GM12878 (cell line): ENCODE measurements around the gene RCVRN. TPM values are rescaled to one million over a fixed set of nuclear protein-coding genes. Genes with fewer than 3 reads are reported as not detected.

Experiments
- ATAC-seq: fragments of 200-7000 bp; cut with Tn5 transposase; 3 replicates; pipeline ENCODE4 v1.9.1; 2020; ENCODE audit warnings: mild to moderate bottlenecking, moderate library complexity
- BruUV-seq: library from RNA; stranded (reverse); fragments of 400-500 nt; replicated peaks from 2 replicates; lab custom pipeline; 2021; lab: Mats Ljungman, UMichigan
- CTCF ChIA-PET: fragments of 300-600 bp; sonication (Branson Sonifier 250); formaldehyde crosslinking; extraction: SDS; loops from one replicate; lab custom pipeline; 2021; ENCODE audit warnings: inconsistent platforms; lab: Yijun Ruan, JAX
- POLR2A ChIA-PET: fragments of 350-600 bp; formaldehyde crosslinking; extraction: SDS; loops from one replicate; lab custom pipeline; 2021; ENCODE audit warnings: inconsistent platforms; lab: Charles Lee
- RAD21 ChIA-PET: fragments of 300-600 bp; sonication (Branson Sonifier 250); formaldehyde crosslinking; loops from one replicate; lab custom pipeline; 2023; ENCODE audit warnings: antibody characterized with exemption; ENCODE audit not compliant: unreplicated experiment; lab: Charles Lee
- SMC1A ChIA-PET: fragments of 300-600 bp; sonication (Branson Sonifier 250); formaldehyde crosslinking; loops from one replicate; lab custom pipeline; 2023; ENCODE audit not compliant: unreplicated experiment, uncharacterized antibody; lab: Charles Lee
- DNase-seq: peaks from one replicate; pipeline ENCODE4 v3.0.0-alpha.2; 2011; ENCODE audit warnings: low read depth, low spot score
- FAIRE-seq: peaks from 3 replicates; lab custom pipeline; 2011; peaks lifted over from hg19 to GRCh38; lab: Jason Lieb, UNC
- H2AFZ ChIP-seq: 2 replicates; pipeline ENCODE4 v1.6.0; 2011; ENCODE audit warnings: low read depth, low read length, control low read depth; ENCODE audit not compliant: control insufficient read depth
- H3K27ac ChIP-seq: 2 replicates; pipeline ENCODE4 v1.5.1; 2011; ENCODE audit warnings: control low read depth; ENCODE audit not compliant: control insufficient read depth, insufficient read depth
- H3K27me3 ChIP-seq, 2 experiments: replicated peaks in 1 of 2; 2 replicates each; pipeline versions ENCODE4 v1.6.0 to v1.6.1; 2011; ENCODE audit warnings: low read length in 1 of 2; ENCODE audit not compliant: control insufficient read depth in 2 of 2, insufficient read depth in 2 of 2
- H3K36me3 ChIP-seq, 2 experiments: 2 replicates each; pipeline ENCODE4 v1.5.1; 2011; ENCODE audit warnings: low read length in 1 of 2; ENCODE audit not compliant: control insufficient read depth in 2 of 2, insufficient read depth in 2 of 2
- H3K4me1 ChIP-seq: 2 replicates; pipeline ENCODE4 v1.6.1; 2011; ENCODE audit warnings: mild to moderate bottlenecking, low read length, moderate library complexity, mixed read lengths; ENCODE audit not compliant: control insufficient read depth, insufficient read depth
- H3K4me2 ChIP-seq: 2 replicates; pipeline ENCODE4 v1.6.0; 2011; ENCODE audit warnings: control low read depth; ENCODE audit not compliant: control insufficient read depth, insufficient read depth
- H3K4me3 ChIP-seq: fragments of 200-600 bp; sonication (generic); 2 replicates; pipeline ENCODE4 v1.5.1; 2016
- H3K79me2 ChIP-seq: 2 replicates; pipeline ENCODE4 v1.6.0; 2011; ENCODE audit warnings: low read length; ENCODE audit not compliant: control insufficient read depth, insufficient read depth
- H3K9ac ChIP-seq: 2 replicates; pipeline ENCODE4 v1.8.0; 2011; ENCODE audit warnings: low read length, control low read depth, mixed read lengths; ENCODE audit not compliant: control insufficient read depth, insufficient read depth
- H3K9me3 ChIP-seq: replicated peaks from 3 replicates; pipeline ENCODE4 v1.5.1; 2011; ENCODE audit warnings: mild to moderate bottlenecking, low read length; ENCODE audit not compliant: control insufficient read depth, insufficient read depth
- H4K20me1 ChIP-seq: 2 replicates; pipeline ENCODE4 v1.6.0; 2011; ENCODE audit not compliant: control insufficient read depth, insufficient read depth
- CBFB ChIP-seq: IDR thresholded peaks from 2 replicates; pipeline ENCODE4 v1.6.1; 2016; ENCODE audit warnings: antibody characterized with exemption, low read depth
- CBX5 ChIP-seq: sonication (generic); IDR thresholded peaks from 2 replicates; pipeline ENCODE4 v1.6.1; 2016; ENCODE audit warnings: low read depth, moderate library complexity, mild to moderate bottlenecking, inconsistent platforms
- EP300 ChIP-seq, 2 experiments: fragments of 150-350 bp in 1 of 2; IDR thresholded peaks; 2 replicates each; pipeline ENCODE4 v1.6.1; 2011 to 2012; ENCODE audit warnings: low read depth in 2 of 2, low read length in 2 of 2, borderline replicate concordance in 1 of 2, improper control_type of control experiment in 1 of 2, inconsistent platforms in 1 of 2; ENCODE audit not compliant: control insufficient read depth in 1 of 2
- HCFC1 ChIP-seq: fragments of 150-350 bp; IDR thresholded peaks from 2 replicates; pipeline ENCODE4 v1.6.1; 2014; ENCODE audit warnings: low read length
- MAX ChIP-seq: IDR thresholded peaks from 2 replicates; pipeline ENCODE4 v1.6.1; 2012; ENCODE audit warnings: low read depth, low read length, improper control_type of control experiment
- NR2C1 ChIP-seq: fragments of 450-650 bp; IDR thresholded peaks from 2 replicates; pipeline ENCODE4 v1.6.1; 2017; ENCODE audit warnings: antibody characterized with exemption, mild to moderate bottlenecking, moderate library complexity
- RAD21 ChIP-seq: IDR thresholded peaks from 2 replicates; pipeline ENCODE4 v1.6.1; 2011; ENCODE audit warnings: mild to moderate bottlenecking, low read depth, low read length, moderate library complexity; ENCODE audit not compliant: insufficient read depth
- RELA ChIP-seq: fragments of 450-650 bp; IDR thresholded peaks from 2 replicates; pipeline ENCODE4 v1.8.0; 2014; ENCODE audit warnings: borderline replicate concordance; ENCODE audit not compliant: partially characterized antibody
- SP1 ChIP-seq: IDR thresholded peaks from one replicate; pipeline ENCODE4 v1.6.1; 2011; ENCODE audit warnings: low read depth, low read length
- STAT1 ChIP-seq: fragments of 450-650 bp; conservative IDR thresholded peaks from 2 replicates; pipeline ENCODE4 v1.6.1; 2014; ENCODE audit warnings: antibody characterized with exemption, mild to moderate bottlenecking
- ZNF24 ChIP-seq: fragments of 450-650 bp; IDR thresholded peaks from 2 replicates; pipeline ENCODE4 v1.6.1; 2017; ENCODE audit warnings: antibody characterized with exemption, mild to moderate bottlenecking
- ZSCAN29 ChIP-seq: fragments of 450-650 bp; IDR thresholded peaks from 2 replicates; pipeline ENCODE4 v1.6.1; 2017; ENCODE audit warnings: mild to moderate bottlenecking, moderate library complexity
- WGBS: methylation state at CpG from one replicate; pipeline ENCODE4 v1.1.6; 2016; ENCODE audit warnings: low lambda C conversion rate; ENCODE audit not compliant: insufficient replicate concordance, insufficient coverage; ENCODE audit errors: missing lambda C conversion rate; 5-methylcytosine and 5-hydroxymethylcytosine counted together
- in situ Hi-C: fragments of 300-500 bp; cut with MboI; formaldehyde crosslinking; loops from 9 replicates; pipeline ENCODE4 v1.14.3; 2018; ENCODE audit warnings: mixed read lengths
- intact Hi-C: fragments of 100-400 bp; cut with micrococcal nuclease; formaldehyde crosslinking; loops from one replicate; pipeline ENCODE4 v1.14.2; 2022; ENCODE audit not compliant: unreplicated experiment
- polyA plus RNA-seq, 11 experiments: library from polyadenylated mRNA; depleted of rRNA in 4 of 11; unstranded in 6 of 11; stranded (reverse) in 5 of 11; fragments of >200 nt; fragmentation: Nextera tagmentation in 4 of 11; fragmentation: Illumina TruSeq in 1 of 11; extraction: Ambion mirVana in 4 of 11; extraction: Trizol in 1 of 11; gene quantifications; 1 replicate in 1 of 11; 2 replicates in 10 of 11; pipeline versions ENCODE4 v1.2.1 to v1.2.3, GENCODE V29; 2011 to 2016; ENCODE audit warnings: inconsistent platforms in 2 of 11, missing spikeins in 2 of 11, low read depth in 1 of 11
- total RNA-seq, 4 experiments: library from RNA; depleted of rRNA in 3 of 4; stranded (reverse); fragments of >200 nt in 3 of 4; fragmentation: Illumina TruSeq in 1 of 4; extraction: Trizol in 1 of 4; gene quantifications; 2 replicates each; pipeline versions ENCODE4 v1.2.1 to v1.2.3, GENCODE V29; 2013 to 2021
- TF ChIP-seq, protein P1 (sequence below): fragments of 150-350 bp; IDR thresholded peaks from 2 replicates; pipeline ENCODE4 v1.6.1; 2016; ENCODE audit warnings: low read depth, low read length
- TF ChIP-seq, protein P2 (sequence below): fragments of 450-650 bp; IDR thresholded peaks from 2 replicates; pipeline ENCODE4 v1.6.1; 2017; ENCODE audit warnings: mild to moderate bottlenecking, low read depth, inconsistent platforms; ENCODE audit not compliant: poor library complexity, severe bottlenecking
- TF ChIP-seq, protein P3 (sequence below): IDR thresholded peaks from 2 replicates; pipeline ENCODE4 v1.6.1; 2011; ENCODE audit warnings: borderline replicate concordance, low read depth, mild to moderate bottlenecking, moderate library complexity, low read length; ENCODE audit not compliant: insufficient read depth, poor library complexity, severe bottlenecking

Gene RCVRN
- total and polyA plus RNA-seq, 10 of the 15 experiments (the other 5 are each of a cell fraction or from before 2014, with no cell fraction given): 0.07 to 0.23 (median 0.14) TPM; not detected in 6

GRCh38 chr17:9941305-9941704, 36.2 kb upstream of the RCVRN start:
- POLR2A ChIA-PET: no interaction called here
- no TSS peak for BruUV-seq
- DNase-seq: no peak
- H3K27me3 ChIP-seq: no peaks in the 10 kb centered on the region
- no peak overlapping the region for H3K4me2 ChIP-seq
- no peak for ATAC-seq
- H3K9me3 ChIP-seq: peaks cover 2% of the 10 kb centered on the region; the same call in 1 of the 3 replicates
- 72% methylated on average over 13 of the region's 13 CpGs for WGBS
- RAD21 ChIA-PET: no interaction called here
- H3K27ac ChIP-seq: no peak overlapping the region
- FAIRE-seq: no peak
- in situ Hi-C loops: no loop called here
- CTCF ChIA-PET: interaction anchor here (1.1 kb wide), 1 partner anchor 12 kb away, joined by 4 read pairs; no protein-coding TSS in a partner anchor
- intact Hi-C loops: no loop called here
- H3K4me1 ChIP-seq: no peaks in the 10 kb centered on the region
- no peaks in the 10 kb centered on the region for H4K20me1 ChIP-seq
- SMC1A ChIA-PET: no interaction called here
- H2AFZ ChIP-seq: no peak overlapping the region
- H3K79me2 ChIP-seq: no peaks in the 10 kb centered on the region
- no peak overlapping the region for H3K9ac ChIP-seq
- TF ChIP-seq ZNF24: no peak
- TF ChIP-seq SP1: no peak
- no peak for TF ChIP-seq HCFC1
- no peak for TF ChIP-seq ZSCAN29
- no peak for TF ChIP-seq MAX
- TF ChIP-seq, protein P1, sequence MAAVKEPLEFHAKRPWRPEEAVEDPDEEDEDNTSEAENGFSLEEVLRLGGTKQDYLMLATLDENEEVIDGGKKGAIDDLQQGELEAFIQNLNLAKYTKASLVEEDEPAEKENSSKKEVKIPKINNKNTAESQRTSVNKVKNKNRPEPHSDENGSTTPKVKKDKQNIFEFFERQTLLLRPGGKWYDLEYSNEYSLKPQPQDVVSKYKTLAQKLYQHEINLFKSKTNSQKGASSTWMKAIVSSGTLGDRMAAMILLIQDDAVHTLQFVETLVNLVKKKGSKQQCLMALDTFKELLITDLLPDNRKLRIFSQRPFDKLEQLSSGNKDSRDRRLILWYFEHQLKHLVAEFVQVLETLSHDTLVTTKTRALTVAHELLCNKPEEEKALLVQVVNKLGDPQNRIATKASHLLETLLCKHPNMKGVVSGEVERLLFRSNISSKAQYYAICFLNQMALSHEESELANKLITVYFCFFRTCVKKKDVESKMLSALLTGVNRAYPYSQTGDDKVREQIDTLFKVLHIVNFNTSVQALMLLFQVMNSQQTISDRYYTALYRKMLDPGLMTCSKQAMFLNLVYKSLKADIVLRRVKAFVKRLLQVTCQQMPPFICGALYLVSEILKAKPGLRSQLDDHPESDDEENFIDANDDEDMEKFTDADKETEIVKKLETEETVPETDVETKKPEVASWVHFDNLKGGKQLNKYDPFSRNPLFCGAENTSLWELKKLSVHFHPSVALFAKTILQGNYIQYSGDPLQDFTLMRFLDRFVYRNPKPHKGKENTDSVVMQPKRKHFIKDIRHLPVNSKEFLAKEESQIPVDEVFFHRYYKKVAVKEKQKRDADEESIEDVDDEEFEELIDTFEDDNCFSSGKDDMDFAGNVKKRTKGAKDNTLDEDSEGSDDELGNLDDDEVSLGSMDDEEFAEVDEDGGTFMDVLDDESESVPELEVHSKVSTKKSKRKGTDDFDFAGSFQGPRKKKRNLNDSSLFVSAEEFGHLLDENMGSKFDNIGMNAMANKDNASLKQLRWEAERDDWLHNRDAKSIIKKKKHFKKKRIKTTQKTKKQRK: no peak
- TF ChIP-seq, protein P2, sequence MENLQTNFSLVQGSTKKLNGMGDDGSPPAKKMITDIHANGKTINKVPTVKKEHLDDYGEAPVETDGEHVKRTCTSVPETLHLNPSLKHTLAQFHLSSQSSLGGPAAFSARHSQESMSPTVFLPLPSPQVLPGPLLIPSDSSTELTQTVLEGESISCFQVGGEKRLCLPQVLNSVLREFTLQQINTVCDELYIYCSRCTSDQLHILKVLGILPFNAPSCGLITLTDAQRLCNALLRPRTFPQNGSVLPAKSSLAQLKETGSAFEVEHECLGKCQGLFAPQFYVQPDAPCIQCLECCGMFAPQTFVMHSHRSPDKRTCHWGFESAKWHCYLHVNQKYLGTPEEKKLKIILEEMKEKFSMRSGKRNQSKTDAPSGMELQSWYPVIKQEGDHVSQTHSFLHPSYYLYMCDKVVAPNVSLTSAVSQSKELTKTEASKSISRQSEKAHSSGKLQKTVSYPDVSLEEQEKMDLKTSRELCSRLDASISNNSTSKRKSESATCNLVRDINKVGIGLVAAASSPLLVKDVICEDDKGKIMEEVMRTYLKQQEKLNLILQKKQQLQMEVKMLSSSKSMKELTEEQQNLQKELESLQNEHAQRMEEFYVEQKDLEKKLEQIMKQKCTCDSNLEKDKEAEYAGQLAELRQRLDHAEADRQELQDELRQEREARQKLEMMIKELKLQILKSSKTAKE: no peak
- no peak for TF ChIP-seq CBFB
- no peak for TF ChIP-seq STAT1
- TF ChIP-seq RAD21: no peak
- TF ChIP-seq RELA: no peak
- no peak for TF ChIP-seq NR2C1
- TF ChIP-seq CBX5: no peak
- no peak for TF ChIP-seq EP300 (IDR thresholded peaks at IDR 0.05; ENCODE audit: borderline replicate concordance in 1 of 2, control insufficient read depth in 1 of 2, low read depth in 2 of 2, low read length in 2 of 2)
- TF ChIP-seq, protein P3, sequence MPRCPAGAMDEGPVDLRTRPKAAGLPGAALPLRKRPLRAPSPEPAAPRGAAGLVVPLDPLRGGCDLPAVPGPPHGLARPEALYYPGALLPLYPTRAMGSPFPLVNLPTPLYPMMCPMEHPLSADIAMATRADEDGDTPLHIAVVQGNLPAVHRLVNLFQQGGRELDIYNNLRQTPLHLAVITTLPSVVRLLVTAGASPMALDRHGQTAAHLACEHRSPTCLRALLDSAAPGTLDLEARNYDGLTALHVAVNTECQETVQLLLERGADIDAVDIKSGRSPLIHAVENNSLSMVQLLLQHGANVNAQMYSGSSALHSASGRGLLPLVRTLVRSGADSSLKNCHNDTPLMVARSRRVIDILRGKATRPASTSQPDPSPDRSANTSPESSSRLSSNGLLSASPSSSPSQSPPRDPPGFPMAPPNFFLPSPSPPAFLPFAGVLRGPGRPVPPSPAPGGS: no peak
- H3K36me3 ChIP-seq: no peaks in the 10 kb centered on the region; a peak in 1 of 4 replicates
- no peak overlapping the region for H3K4me3 ChIP-seq
